LoVo (cell line): Measurements from ENCODE around the gene HMGN2.
"Not testable (repeated sequence)": the region's sequence is repeated elsewhere in the genome, so short reads cannot be mapped to it uniquely, and the experiment has no call there.

Experiments
- DNase-seq: peaks from one replicate; pipeline ENCODE4 v3.0.0-alpha.2; 2016; ENCODE audit warnings: low spot score

Gene HMGN2

GRCh38 chr1:26477446-26478152, 5.4 kb downstream of the HMGN2 start:
- no peak for DNase-seq

DNA sequence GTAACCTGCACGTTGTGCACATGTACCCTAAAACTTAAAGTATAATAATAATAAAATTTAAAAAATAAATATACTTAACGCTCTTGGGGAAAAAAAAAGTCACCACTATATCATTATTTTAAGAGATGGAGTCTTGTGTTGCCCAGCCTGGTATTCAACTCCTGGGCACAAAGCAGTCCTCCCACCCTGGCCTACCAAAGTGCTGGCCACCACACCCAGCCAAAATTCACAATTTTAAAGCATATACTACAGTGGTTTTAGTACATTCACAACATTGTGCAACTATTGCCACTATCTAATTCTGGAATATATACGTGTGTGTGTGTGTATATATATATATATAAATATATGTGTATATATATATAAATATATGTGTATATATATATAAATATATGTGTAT, 5.9 kb downstream of the HMGN2 start:
- no peak for DNase-seq

- no peak for DNase-seq
These were observed 6.7 kb downstream of the HMGN2 start for GRCh38 chr1:26478988-26479387.

- no peak for DNase-seq
These were observed 10.7 kb downstream of the HMGN2 start for GRCh38 chr1:26482921-26483320.

GRCh38 chr1:26483980-26484379, 11.7 kb downstream of the HMGN2 start:
- no peak for DNase-seq

GRCh38 chr1:26490155-26490554, 17.9 kb downstream of the HMGN2 start:
- no peak for DNase-seq

DNA sequence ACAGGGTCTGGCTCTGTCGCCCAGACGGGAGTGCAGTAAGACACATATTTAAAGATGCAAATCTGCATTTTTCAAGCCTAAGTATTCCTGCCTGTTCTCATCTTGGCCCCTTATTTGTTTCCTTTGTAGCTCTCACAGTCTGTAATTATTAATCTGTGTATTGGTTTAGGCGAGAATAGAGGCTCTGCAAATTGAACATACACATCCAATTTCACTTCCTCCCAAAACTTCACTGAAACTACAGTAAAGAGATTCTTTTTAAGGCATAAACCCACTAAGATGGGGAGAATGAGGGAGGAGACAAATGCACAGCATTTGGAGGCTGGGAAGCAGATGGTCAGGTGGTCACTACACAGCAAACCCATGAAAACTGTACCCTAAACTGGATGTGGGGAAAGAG, 21.0 kb downstream of the HMGN2 start:
- DNase-seq, result no peak

- DNase-seq, result no peak
These were observed 21.7 kb downstream of the HMGN2 start for GRCh38 chr1:26493938-26494337.

- DNase-seq, result no peak
These were observed 24.6 kb downstream of the HMGN2 start for GRCh38 chr1:26496861-26497260.

DNA sequence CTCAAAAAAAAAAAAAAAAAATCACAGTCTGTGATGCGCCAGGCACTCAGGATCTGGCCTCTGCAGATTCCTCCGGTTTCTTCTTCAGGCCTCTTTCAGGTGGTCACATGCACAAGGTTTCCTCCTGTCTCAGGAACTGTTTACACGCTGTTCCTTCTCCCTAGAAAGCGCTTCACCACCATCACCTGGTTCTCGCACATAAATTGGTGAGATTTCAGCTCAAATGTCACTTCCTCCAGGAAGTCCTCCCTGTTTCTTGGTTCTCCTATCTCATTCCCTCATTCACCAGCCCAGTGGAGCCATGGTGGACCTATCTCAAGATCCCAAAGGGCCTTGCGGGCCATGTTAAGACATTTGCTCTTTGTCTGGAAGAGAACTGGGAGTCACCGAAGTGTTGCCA, 26.7 kb downstream of the HMGN2 start:
- DNase-seq, result no peak

GRCh38 chr1:26500488-26501175, 28.4 kb downstream of the HMGN2 start:
- DNase-seq, result peak; percentile 75

DNA sequence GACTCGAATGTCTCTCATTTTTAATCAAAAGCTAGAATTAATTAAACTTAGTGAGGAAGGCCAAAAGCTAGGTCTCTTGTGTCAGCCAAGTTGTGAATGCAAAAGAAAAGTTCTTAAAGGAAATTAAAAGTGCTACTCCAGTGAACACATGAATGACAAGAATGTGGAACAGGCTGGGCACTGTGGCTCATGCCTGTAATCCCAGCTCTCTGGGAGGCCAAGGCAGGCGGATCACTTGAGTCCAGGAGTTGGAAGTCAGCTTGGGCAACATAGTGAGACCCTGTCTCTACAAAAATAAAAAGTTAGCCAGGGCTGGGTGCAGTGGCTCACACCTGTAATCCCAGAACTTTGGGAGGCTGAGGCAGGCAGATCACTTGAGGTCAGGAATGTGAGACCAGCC, 38.5 kb downstream of the HMGN2 start:
- not testable (repeated sequence) for DNase-seq

GRCh38 chr1:26515836-26516235, 43.6 kb downstream of the HMGN2 start:
- not testable (repeated sequence) for DNase-seq

- DNase-seq, result no peak
These were observed 44.9 kb downstream of the HMGN2 start for GRCh38 chr1:26516987-26517765.

DNA sequence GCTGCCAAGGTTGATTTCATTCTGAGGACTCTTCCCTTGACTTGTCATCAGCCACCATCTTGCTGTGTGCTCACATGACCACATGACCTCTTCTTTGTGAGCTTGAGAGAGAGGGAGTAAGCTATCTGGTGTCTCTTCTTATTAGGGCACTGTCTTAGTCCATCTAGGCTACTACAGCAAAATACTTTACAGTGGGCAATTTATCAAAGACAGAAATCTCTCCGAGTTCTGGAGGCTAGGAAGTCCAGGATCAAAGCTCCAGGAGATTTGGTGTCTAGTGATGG, 45.5 kb downstream of the HMGN2 start:
- DNase-seq, result no peak

DNA sequence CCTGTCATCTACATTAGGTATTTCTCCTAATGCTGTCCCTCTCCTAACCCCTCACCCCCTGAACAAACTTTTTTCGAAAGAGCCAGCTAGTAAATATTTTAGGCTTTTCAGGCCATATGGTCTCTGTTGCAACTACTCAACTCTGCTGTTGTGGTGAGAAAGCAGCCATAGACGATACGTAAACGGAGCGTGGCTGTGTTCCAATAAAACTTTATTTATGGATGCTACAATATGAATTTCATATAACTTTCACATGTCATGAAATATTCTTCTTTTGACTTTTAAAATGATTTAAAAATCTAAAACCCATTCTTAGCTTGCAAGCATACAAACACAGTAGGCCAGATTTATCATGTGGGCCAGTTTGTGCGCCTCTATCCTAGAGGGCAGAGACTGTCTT, 46.1 kb downstream of the HMGN2 start:
- no peak for DNase-seq

GRCh38 chr1:26520339-26520738, 48.1 kb downstream of the HMGN2 start:
- no peak for DNase-seq

DNA sequence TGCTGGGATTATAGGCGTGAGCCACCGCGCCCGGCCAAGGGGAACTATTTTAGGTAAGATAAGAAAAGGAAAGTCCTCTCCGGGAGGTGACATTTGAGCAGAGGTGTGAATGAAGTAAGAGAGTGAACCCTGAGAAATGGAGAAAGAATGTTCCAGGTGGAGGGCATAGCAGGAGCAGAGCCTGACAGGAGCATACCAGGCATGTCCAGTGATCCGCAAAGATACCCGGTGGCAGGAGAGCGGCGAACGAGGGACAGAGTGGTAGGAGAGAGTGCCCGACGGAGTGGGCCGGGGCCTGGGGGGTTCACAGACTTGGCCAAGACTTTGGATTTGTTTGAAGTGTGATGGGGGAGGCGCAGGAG, 49.4 kb downstream of the HMGN2 start:
- DNase-seq, result no peak

- no peak for DNase-seq
These were observed 49.8 kb downstream of the HMGN2 start for GRCh38 chr1:26522073-26522472.

- no peak for DNase-seq
These were observed 51.9 kb downstream of the HMGN2 start for GRCh38 chr1:26524181-26524580.
